Keratinocyte (primary cell): ENCODE measurements around the gene LRP11. TPM values are rescaled to one million over a fixed set of nuclear protein-coding genes. Genes with fewer than 3 reads are reported as not detected.

Experiments
- DNase-seq: peaks from one replicate; pipeline ENCODE4 v3.0.0-alpha.2; 2011; ENCODE audit warnings: low read depth, missing footprints, low spot score
- FAIRE-seq: peaks from 2 replicates; lab custom pipeline; 2011; peaks lifted over from hg19 to GRCh38; lab: Jason Lieb, UNC
- H2AFZ ChIP-seq: 2 replicates; pipeline ENCODE4 v1.6.0; 2012; ENCODE audit warnings: low read length, control low read depth, inconsistent platforms; ENCODE audit not compliant: control insufficient read depth
- H3K27ac ChIP-seq: 2 replicates; pipeline ENCODE4 v1.5.1; 2011; ENCODE audit warnings: low read length; ENCODE audit not compliant: control insufficient read depth, insufficient read depth
- H3K27me3 ChIP-seq: 3 replicates; pipeline ENCODE4 v1.6.0; 2011; ENCODE audit warnings: low read length; ENCODE audit not compliant: control insufficient read depth, insufficient read depth; ENCODE audit errors: extremely low read depth
- H3K36me3 ChIP-seq, 2 experiments: 2 replicates in 1 of 2; 3 replicates in 1 of 2; pipeline ENCODE4 v1.5.1; 2011; ENCODE audit warnings: low read length in 2 of 2, mild to moderate bottlenecking in 1 of 2; ENCODE audit not compliant: control insufficient read depth in 2 of 2, insufficient read depth in 2 of 2; ENCODE audit errors: extremely low read depth in 1 of 2
- H3K4me1 ChIP-seq: 3 replicates; pipeline ENCODE4 v1.5.1; 2011; ENCODE audit warnings: low read length; ENCODE audit not compliant: control insufficient read depth, insufficient read depth; ENCODE audit errors: extremely low read depth
- H3K4me2 ChIP-seq: 3 replicates; pipeline ENCODE4 v1.6.0; 2011; ENCODE audit warnings: low read depth, low read length; ENCODE audit not compliant: control insufficient read depth, insufficient read depth; ENCODE audit errors: extremely low read depth
- H3K4me3 ChIP-seq, 3 experiments: fragments of 200-600 bp in 1 of 3; sonication (generic) in 1 of 3; 2 replicates in 2 of 3; 3 replicates in 1 of 3; pipeline ENCODE4 v1.5.1; 2011 to 2016; ENCODE audit warnings: low read length in 3 of 3, mild to moderate bottlenecking in 3 of 3, control low read depth in 2 of 3, inconsistent platforms in 1 of 3, low read depth in 1 of 3, mixed read lengths in 1 of 3, mixed run types in 1 of 3, moderate library complexity in 1 of 3; ENCODE audit not compliant: control insufficient read depth in 2 of 3, insufficient read depth in 2 of 3; ENCODE audit errors: extremely low read depth in 1 of 3
- H3K79me2 ChIP-seq: 2 replicates; pipeline ENCODE4 v1.6.0; 2012; ENCODE audit warnings: low read length; ENCODE audit not compliant: control insufficient read depth, insufficient read depth
- H3K9ac ChIP-seq: 3 replicates; pipeline ENCODE4 v1.6.0; 2011; ENCODE audit warnings: low read length; ENCODE audit not compliant: control insufficient read depth, insufficient read depth; ENCODE audit errors: extremely low read depth
- H3K9me1 ChIP-seq: 3 replicates; pipeline ENCODE4 v1.6.0; 2011; ENCODE audit warnings: low read length; ENCODE audit not compliant: control insufficient read depth, insufficient read depth; ENCODE audit errors: extremely low read depth
- H3K9me3 ChIP-seq: 2 replicates; pipeline ENCODE4 v1.5.1; 2012; ENCODE audit warnings: low read depth, low read length; ENCODE audit not compliant: control insufficient read depth
- H4K20me1 ChIP-seq: 3 replicates; pipeline ENCODE4 v1.6.0; 2011; ENCODE audit warnings: low read length; ENCODE audit not compliant: control insufficient read depth, insufficient read depth; ENCODE audit errors: extremely low read depth
- CTCF ChIP-seq, 3 experiments: IDR thresholded peaks in 1 of 3; conservative IDR thresholded peaks in 1 of 3; optimal IDR thresholded peaks in 1 of 3; 2 replicates in 2 of 3; 3 replicates in 1 of 3; pipeline versions ENCODE3 to v1.5.1; 2011; ENCODE audit warnings: low read length in 3 of 3, mild to moderate bottlenecking in 3 of 3, moderate library complexity in 2 of 3, control low read depth in 1 of 3, inconsistent platforms in 1 of 3; ENCODE audit not compliant: insufficient read depth in 2 of 3; ENCODE audit errors: extremely low read depth in 1 of 3
- EZH2 ChIP-seq: IDR thresholded peaks from one replicate; pipeline ENCODE4 v1.6.1; 2012; ENCODE audit warnings: inconsistent platforms, mild to moderate bottlenecking, low read length, moderate library complexity
- dilution Hi-C: fragments of 300-500 bp; cut with MboI; formaldehyde crosslinking; loops from one replicate; pipeline ENCODE4 v1.7.0; 2020; ENCODE audit warnings: low sequenced_read_pairs; ENCODE audit not compliant: extremely low pct_ligation_motif_present
- polyA plus RNA-seq, 5 experiments: library from polyadenylated mRNA; depleted of rRNA in 3 of 5; stranded (reverse) in 3 of 5; stranded (forward) in 1 of 5; unstranded in 1 of 5; fragments of >200 nt; gene quantifications; 1 replicate in 1 of 5; 2 replicates in 3 of 5; 3 replicates in 1 of 5; pipeline versions ENCODE4 v1.2.1 to v1.2.3, GENCODE V29; 2011 to 2012; ENCODE audit warnings: missing spikeins in 2 of 5, low read depth in 1 of 5, low replicate concordance in 1 of 5

Gene LRP11
- polyA plus RNA-seq, 1 donor (not counting 4 experiments of a cell fraction or from before 2014, with no cell fraction given): 31.1 TPM

- no peak for DNase-seq
- Histone ChIP-seq H3K27ac (no peak overlapping the region), H3K9ac (no peak overlapping the region), H3K4me2 (no peak overlapping the region), H2AFZ (no peak overlapping the region), H3K79me2 (peaks cover 6% of the 10 kb centered on the region), H3K9me3 (no peaks in the 10 kb centered on the region), H3K36me3 (peaks cover 8% of the 10 kb centered on the region in 2 experiments), H3K4me3 (no peak overlapping the region), H3K9me1 (no peaks in the 10 kb centered on the region), H3K27me3 (no peaks in the 10 kb centered on the region), H3K4me1 (no peaks in the 10 kb centered on the region), H4K20me1 (no peaks in the 10 kb centered on the region)
- no peak for FAIRE-seq
- TF ChIP-seq EZH2: no peak
- TF ChIP-seq CTCF (optimal IDR thresholded peaks at IDR 0.05 in 1 of 3, IDR thresholded peaks at IDR 0.05 in 1 of 3, conservative IDR thresholded peaks at IDR 0.05 in 1 of 3; ENCODE audit: extremely low read depth in 1 of 3, insufficient read depth in 2 of 3, low read length in 3 of 3): no peak
- dilution Hi-C loops: no loop called here
Measured at GRCh38 chr6:149781715-149782114, 82.4 kb downstream of the LRP11 start.

- dilution Hi-C loops: no loop called here
- Histone ChIP-seq H3K9me1 (no peaks in the 10 kb centered on the region), H2AFZ (no peak overlapping the region), H3K4me3 (no peak overlapping the region), H3K4me2 (no peak overlapping the region), H3K36me3 (peaks cover 8 to 12% of the 10 kb centered on the region in 2 experiments), H3K79me2 (peaks cover 6% of the 10 kb centered on the region), H3K4me1 (no peaks in the 10 kb centered on the region), H4K20me1 (no peaks in the 10 kb centered on the region), H3K9ac (no peak overlapping the region), H3K27me3 (no peaks in the 10 kb centered on the region), H3K27ac (no peak overlapping the region), H3K9me3 (no peaks in the 10 kb centered on the region)
- TF ChIP-seq EZH2 (no peak), CTCF (optimal IDR thresholded peaks at IDR 0.05 in 1 of 3, IDR thresholded peaks at IDR 0.05 in 1 of 3, conservative IDR thresholded peaks at IDR 0.05 in 1 of 3; ENCODE audit: extremely low read depth in 1 of 3, insufficient read depth in 2 of 3, low read length in 3 of 3) (no peak)
- DNase-seq (no peak), FAIRE-seq (no peak)
Measured at GRCh38 chr6:149779644-149779963, 84.6 kb downstream of the LRP11 start.
